Measurements from ENCODE around the gene LAT. TPM values are rescaled to one million over a fixed set of nuclear protein-coding genes. Genes with fewer than 3 reads are reported as not detected.

LAT gene
- total RNA-seq, 1 experiment from 2014 or later, result 3.3 TPM

DNA sequence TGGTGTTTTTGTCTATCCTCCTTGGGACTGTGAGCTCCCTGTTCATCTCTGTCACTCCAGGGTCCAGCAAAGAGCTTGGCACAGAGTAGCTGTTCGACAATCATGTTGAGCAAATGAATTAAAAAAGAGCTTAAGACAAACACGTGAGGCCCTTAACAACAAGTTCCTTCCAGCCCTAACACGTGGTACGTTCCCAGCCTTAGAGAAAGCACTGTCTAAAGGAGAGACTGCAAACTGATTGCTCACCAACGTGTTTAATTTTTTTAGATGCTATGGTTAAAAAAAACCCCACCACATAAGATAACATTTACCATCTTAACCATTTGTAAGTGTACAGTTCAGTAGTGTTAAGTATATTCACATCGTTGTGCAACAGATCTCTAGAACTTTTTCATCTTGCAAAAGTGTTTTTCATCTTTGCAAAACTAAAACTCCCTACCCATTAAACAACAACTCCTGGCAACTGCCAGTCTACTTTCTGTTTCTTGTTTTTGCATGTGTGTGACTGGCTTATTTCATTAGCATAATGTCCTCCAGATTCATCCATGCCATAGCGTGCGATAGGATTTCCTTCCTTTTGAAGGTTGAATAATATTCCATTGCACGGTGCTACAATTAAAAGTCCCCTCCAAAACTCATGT is 28.2 kb downstream of the LAT start:
- CTCF ChIA-PET, result no interaction called here

More for the DNA sequence above, 28.2 kb downstream of the LAT start:
- H3K9me3 ChIP-seq (ENCODE audit: control insufficient read depth in 1 of 2, insufficient read depth in 1 of 2, low read depth in 1 of 2, low read length in 2 of 2), result no peaks in the 10 kb centered on the region
- ChIA-PET POLR2A (no interaction called here), RAD21 (ENCODE audit: low non-redundant PET in 1 of 2, low total read pairs in 2 of 2, uncharacterized antibody in 2 of 2, unreplicated experiment in 2 of 2) (no interaction called here)
- H3K27me3 ChIP-seq (ENCODE audit: insufficient read depth, low read length), result no peaks in the 10 kb centered on the region
- no peaks in the 10 kb centered on the region for H3K36me3 ChIP-seq (ENCODE audit: control insufficient read depth in 1 of 2, insufficient read depth in 2 of 2, low read length in 2 of 2)
- no peak overlapping the region for H3K27ac ChIP-seq (ENCODE audit: low read depth, low read length)
- H3K4me1 ChIP-seq (ENCODE audit: control insufficient read depth in 1 of 2, insufficient read depth in 2 of 2, low read length in 2 of 2), result peaks cover 0 to 2% of the 10 kb centered on the region in 2 experiments; a peak in 2 of 4 replicates
- intact Hi-C loops (cut with micrococcal nuclease), result no loop called here
- H3K9ac ChIP-seq (ENCODE audit: low read length), result no peak overlapping the region
- H4K20me1 ChIP-seq (ENCODE audit: insufficient read depth), result no peaks in the 10 kb centered on the region
- DNase-seq (ENCODE audit: low read depth, low spot score) (no peak), ATAC-seq (no peak)
- H3K4me3 ChIP-seq (replicated peaks in 1 of 2; ENCODE audit: low read depth in 1 of 2, low read length in 2 of 2), result no peak overlapping the region
- H3K79me2 ChIP-seq (ENCODE audit: insufficient read depth, low read length), result no peaks in the 10 kb centered on the region
- no peaks in the 10 kb centered on the region for H3K9me2 ChIP-seq (ENCODE audit: insufficient read depth)
- no peak for TF ChIP-seq SP1 (IDR thresholded peaks at IDR 0.05; ENCODE audit: low read depth)
- no peak for TF ChIP-seq SIN3A (IDR thresholded peaks at IDR 0.05; ENCODE audit: low read depth)
- no peak for TF ChIP-seq POLR2AphosphoS5 (IDR thresholded peaks at IDR 0.05; ENCODE audit: low read depth, low read length)
- no peak for TF ChIP-seq ZFX (IDR thresholded peaks at IDR 0.05)
- TF ChIP-seq FOSL1 (IDR thresholded peaks at IDR 0.05; ENCODE audit: low read depth), result no peak
- TF ChIP-seq SRF (IDR thresholded peaks at IDR 0.05; ENCODE audit: low read depth), result no peak
- TF ChIP-seq, protein P1, sequence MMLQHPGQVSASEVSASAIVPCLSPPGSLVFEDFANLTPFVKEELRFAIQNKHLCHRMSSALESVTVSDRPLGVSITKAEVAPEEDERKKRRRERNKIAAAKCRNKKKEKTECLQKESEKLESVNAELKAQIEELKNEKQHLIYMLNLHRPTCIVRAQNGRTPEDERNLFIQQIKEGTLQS (IDR thresholded peaks at IDR 0.05), result no peak
- TF ChIP-seq, protein P2, sequence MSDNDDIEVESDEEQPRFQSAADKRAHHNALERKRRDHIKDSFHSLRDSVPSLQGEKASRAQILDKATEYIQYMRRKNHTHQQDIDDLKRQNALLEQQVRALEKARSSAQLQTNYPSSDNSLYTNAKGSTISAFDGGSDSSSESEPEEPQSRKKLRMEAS (IDR thresholded peaks at IDR 0.05), result no peak
- no peak for TF ChIP-seq POLR2A (IDR thresholded peaks at IDR 0.05; ENCODE audit: borderline replicate concordance, extremely low read depth, insufficient read depth, insufficient read length)
- TF ChIP-seq CBX3 (IDR thresholded peaks at IDR 0.05; ENCODE audit: low read depth), result no peak
- TF ChIP-seq, protein P3, sequence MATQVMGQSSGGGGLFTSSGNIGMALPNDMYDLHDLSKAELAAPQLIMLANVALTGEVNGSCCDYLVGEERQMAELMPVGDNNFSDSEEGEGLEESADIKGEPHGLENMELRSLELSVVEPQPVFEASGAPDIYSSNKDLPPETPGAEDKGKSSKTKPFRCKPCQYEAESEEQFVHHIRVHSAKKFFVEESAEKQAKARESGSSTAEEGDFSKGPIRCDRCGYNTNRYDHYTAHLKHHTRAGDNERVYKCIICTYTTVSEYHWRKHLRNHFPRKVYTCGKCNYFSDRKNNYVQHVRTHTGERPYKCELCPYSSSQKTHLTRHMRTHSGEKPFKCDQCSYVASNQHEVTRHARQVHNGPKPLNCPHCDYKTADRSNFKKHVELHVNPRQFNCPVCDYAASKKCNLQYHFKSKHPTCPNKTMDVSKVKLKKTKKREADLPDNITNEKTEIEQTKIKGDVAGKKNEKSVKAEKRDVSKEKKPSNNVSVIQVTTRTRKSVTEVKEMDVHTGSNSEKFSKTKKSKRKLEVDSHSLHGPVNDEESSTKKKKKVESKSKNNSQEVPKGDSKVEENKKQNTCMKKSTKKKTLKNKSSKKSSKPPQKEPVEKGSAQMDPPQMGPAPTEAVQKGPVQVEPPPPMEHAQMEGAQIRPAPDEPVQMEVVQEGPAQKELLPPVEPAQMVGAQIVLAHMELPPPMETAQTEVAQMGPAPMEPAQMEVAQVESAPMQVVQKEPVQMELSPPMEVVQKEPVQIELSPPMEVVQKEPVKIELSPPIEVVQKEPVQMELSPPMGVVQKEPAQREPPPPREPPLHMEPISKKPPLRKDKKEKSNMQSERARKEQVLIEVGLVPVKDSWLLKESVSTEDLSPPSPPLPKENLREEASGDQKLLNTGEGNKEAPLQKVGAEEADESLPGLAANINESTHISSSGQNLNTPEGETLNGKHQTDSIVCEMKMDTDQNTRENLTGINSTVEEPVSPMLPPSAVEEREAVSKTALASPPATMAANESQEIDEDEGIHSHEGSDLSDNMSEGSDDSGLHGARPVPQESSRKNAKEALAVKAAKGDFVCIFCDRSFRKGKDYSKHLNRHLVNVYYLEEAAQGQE (IDR thresholded peaks at IDR 0.05; ENCODE audit: low read depth), result no peak
- no peak for TF ChIP-seq ZNF274 (IDR thresholded peaks at IDR 0.05; ENCODE audit: low read depth, low read length)
- no peak for TF ChIP-seq RAD21 (IDR thresholded peaks at IDR 0.05; ENCODE audit: low read depth)
- no peak for TF ChIP-seq EZH2 (IDR thresholded peaks at IDR 0.05)
- TF ChIP-seq, protein P4, sequence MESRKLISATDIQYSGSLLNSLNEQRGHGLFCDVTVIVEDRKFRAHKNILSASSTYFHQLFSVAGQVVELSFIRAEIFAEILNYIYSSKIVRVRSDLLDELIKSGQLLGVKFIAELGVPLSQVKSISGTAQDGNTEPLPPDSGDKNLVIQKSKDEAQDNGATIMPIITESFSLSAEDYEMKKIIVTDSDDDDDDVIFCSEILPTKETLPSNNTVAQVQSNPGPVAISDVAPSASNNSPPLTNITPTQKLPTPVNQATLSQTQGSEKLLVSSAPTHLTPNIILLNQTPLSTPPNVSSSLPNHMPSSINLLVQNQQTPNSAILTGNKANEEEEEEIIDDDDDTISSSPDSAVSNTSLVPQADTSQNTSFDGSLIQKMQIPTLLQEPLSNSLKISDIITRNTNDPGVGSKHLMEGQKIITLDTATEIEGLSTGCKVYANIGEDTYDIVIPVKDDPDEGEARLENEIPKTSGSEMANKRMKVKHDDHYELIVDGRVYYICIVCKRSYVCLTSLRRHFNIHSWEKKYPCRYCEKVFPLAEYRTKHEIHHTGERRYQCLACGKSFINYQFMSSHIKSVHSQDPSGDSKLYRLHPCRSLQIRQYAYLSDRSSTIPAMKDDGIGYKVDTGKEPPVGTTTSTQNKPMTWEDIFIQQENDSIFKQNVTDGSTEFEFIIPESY (IDR thresholded peaks at IDR 0.05; ENCODE audit: extremely low read depth, insufficient replicate concordance, low read length), result no peak
- no peak for TF ChIP-seq ELF1 (IDR thresholded peaks at IDR 0.05; ENCODE audit: borderline replicate concordance, low read depth)
- BruUV-seq (replicated peaks), result no TSS peak
- H3K4me2 ChIP-seq (ENCODE audit: low read length), result no peak overlapping the region
- no peak overlapping the region for H2AFZ ChIP-seq (ENCODE audit: low read depth, low read length, poor library complexity, severe bottlenecking)

Data from HCT116 (cell line).